Gastrocnemius medialis (tissue), 4 donors: ENCODE results near the gene ANKRD33. TPM values are rescaled to one million over a fixed set of nuclear protein-coding genes. Genes with fewer than 3 reads are reported as not detected.

ENCODE experiments used
- ATAC-seq, 2 donors: fragments of 150-250 bp; one replicate each; pipeline ENCODE4 v1.9.1; 2016
- DNase-seq, 2 donors: peaks; one replicate each; pipeline ENCODE4 v3.0.0-alpha.2; 2019
- H3K27ac ChIP-seq, 4 donors: fragments of 200-600 bp; sonication (generic); 1 replicate in 1 of 4; 2 replicates in 3 of 4; pipeline ENCODE4 v1.5.1; 2016 to 2018; ENCODE audit warnings: mild to moderate bottlenecking in 2 of 4, moderate library complexity in 1 of 4
- H3K27me3 ChIP-seq, 3 donors: fragments of 200-600 bp; sonication (generic) in 2 of 3; 1 replicate in 1 of 3; 2 replicates in 2 of 3; pipeline versions ENCODE4 v1.5.1 to v1.6.0; 2016 to 2019; ENCODE audit warnings: mild to moderate bottlenecking in 1 of 3, moderate library complexity in 1 of 3
- H3K36me3 ChIP-seq, 2 donors: fragments of 200-600 bp; sonication (generic) in 1 of 2; one replicate each; pipeline ENCODE4 v1.5.1; 2017 to 2018
- H3K4me1 ChIP-seq, 2 donors: fragments of 200-600 bp; sonication (generic) in 1 of 2; one replicate each; pipeline ENCODE4 v1.5.1; 2016 to 2017; ENCODE audit warnings: mild to moderate bottlenecking in 2 of 2
- H3K4me3 ChIP-seq, 4 donors: fragments of 200-600 bp; sonication (generic) in 3 of 4; 1 replicate in 1 of 4; 2 replicates in 3 of 4; pipeline ENCODE4 v1.5.1; 2016 to 2019; ENCODE audit warnings: mild to moderate bottlenecking in 2 of 4
- H3K9me3 ChIP-seq, 3 donors: fragments of 200-600 bp; sonication (generic) in 2 of 3; 1 replicate in 1 of 3; 2 replicates in 2 of 3; pipeline ENCODE4 v1.5.1; 2016 to 2019
- POLR2A ChIP-seq, 2 donors: fragments of 450-650 bp; IDR thresholded peaks; one replicate each; pipeline ENCODE4 v1.6.1; 2017; ENCODE audit warnings: antibody characterized with exemption in 2 of 2, mild to moderate bottlenecking in 2 of 2, moderate library complexity in 2 of 2
- in situ Hi-C, 4 donors: fragments of 200-750 bp; cut with MboI; loops; one replicate each; pipeline versions ENCODE4 v1.15.0 to v1.8.0; 2017; ENCODE audit warnings: low sequenced_read_pairs in 4 of 4
- intact Hi-C: fragments of 100-400 bp; cut with DNase I; formaldehyde crosslinking; loops from one replicate; pipeline ENCODE4 v1.15.1; 2023; ENCODE audit warnings: low total_unique reads
- total RNA-seq, 4 donors: library from RNA; depleted of rRNA; stranded (reverse); fragments of >200 nt; gene quantifications; one replicate each; pipeline versions ENCODE4 v1.1.0 to v1.2.3, GENCODE V29; 2016
- TF ChIP-seq, protein P1 (sequence below), 5 experiments: fragments of 450-650 bp in 3 of 5; fragments of 200-600 bp in 2 of 5; sonication (generic) in 2 of 5; IDR thresholded peaks in 4 of 5; conservative IDR thresholded peaks in 1 of 5; 1 replicate in 4 of 5; 2 replicates in 1 of 5; pipeline ENCODE4 v1.5.1; 2016 to 2019; ENCODE audit warnings: antibody characterized with exemption in 5 of 5, mild to moderate bottlenecking in 3 of 5, moderate library complexity in 3 of 5

Gene ANKRD33
- total RNA-seq, 4 donors from 2014 or later: not detected

DNA sequence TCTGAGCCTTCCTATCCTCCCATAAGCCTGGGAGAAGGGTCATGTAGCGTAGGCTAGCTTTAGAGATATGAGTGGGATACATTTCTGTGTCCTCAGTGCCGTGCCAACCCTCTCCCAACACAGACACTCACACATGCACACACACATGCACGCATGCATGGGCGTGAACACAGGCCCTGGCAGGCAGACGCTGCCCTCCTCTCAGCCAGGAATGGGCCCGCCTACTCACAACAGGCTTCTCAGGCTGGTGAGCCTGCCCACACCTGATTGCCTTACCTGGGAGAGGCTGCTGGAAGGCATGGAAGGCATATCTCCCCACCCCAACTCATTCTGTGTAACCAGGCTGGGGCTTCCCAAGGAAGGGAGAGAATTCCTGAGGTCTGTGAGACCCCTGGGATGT lies 50.8 kb downstream of the ANKRD33 start:
- no peak for ATAC-seq
- intact Hi-C loops: no loop called here
- in situ Hi-C loops: no loop called here

DNA sequence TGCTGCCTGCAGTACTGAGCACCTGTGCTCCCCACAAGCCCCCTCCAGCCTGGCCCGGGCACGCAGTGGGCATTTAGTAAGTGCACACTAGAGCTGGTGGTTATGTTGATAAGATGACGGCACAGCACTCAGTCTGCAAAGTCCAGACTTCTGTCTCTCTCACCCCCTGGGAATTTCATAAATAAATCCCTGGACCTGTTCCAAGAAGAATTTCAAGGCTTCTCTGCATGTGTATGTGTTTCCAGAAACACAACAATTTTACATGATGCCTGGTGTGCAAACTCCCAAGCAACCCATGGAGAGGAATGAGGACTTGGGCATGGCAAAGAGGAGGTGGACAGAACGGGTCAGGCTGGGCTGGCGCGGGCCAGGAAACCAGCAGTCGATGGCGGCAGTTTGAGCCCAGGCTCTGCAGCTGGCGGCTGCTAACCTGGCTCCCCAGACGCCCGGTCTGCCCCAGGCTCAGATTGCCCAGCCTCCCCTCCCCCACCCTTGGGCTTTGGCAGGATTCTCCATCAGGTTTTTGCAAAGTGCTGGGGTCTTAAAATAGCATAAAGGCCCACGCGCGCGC lies 53.2 kb downstream of the ANKRD33 start:
- no peak overlapping the region for H3K4me3 ChIP-seq
- TF ChIP-seq, protein P1, sequence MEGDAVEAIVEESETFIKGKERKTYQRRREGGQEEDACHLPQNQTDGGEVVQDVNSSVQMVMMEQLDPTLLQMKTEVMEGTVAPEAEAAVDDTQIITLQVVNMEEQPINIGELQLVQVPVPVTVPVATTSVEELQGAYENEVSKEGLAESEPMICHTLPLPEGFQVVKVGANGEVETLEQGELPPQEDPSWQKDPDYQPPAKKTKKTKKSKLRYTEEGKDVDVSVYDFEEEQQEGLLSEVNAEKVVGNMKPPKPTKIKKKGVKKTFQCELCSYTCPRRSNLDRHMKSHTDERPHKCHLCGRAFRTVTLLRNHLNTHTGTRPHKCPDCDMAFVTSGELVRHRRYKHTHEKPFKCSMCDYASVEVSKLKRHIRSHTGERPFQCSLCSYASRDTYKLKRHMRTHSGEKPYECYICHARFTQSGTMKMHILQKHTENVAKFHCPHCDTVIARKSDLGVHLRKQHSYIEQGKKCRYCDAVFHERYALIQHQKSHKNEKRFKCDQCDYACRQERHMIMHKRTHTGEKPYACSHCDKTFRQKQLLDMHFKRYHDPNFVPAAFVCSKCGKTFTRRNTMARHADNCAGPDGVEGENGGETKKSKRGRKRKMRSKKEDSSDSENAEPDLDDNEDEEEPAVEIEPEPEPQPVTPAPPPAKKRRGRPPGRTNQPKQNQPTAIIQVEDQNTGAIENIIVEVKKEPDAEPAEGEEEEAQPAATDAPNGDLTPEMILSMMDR (IDR thresholded peaks at IDR 0.05 in 4 of 5, conservative IDR thresholded peaks at IDR 0.05 in 1 of 5): no peak
- no peak for TF ChIP-seq POLR2A (IDR thresholded peaks at IDR 0.05)
- no peak overlapping the region for H3K27ac ChIP-seq
- H3K27me3 ChIP-seq: no peaks in the 10 kb centered on the region
- intact Hi-C loops (no loop called here), in situ Hi-C loops (no loop called here)
- H3K9me3 ChIP-seq: peaks cover 0 to 11% (median 4%) of the 10 kb centered on the region in 3 donors
- H3K36me3 ChIP-seq: no peaks in the 10 kb centered on the region
- no peak for ATAC-seq
- peaks cover 8 to 13% of the 10 kb centered on the region in 2 donors for H3K4me1 ChIP-seq
- DNase-seq: no peak

More for the DNA sequence above, 50.8 kb downstream of the ANKRD33 start:
- no peaks in the 10 kb centered on the region for H3K27me3 ChIP-seq
- DNase-seq: no peak
- H3K4me3 ChIP-seq: no peak overlapping the region
- peaks cover 8 to 13% of the 10 kb centered on the region in 2 donors for H3K4me1 ChIP-seq
- no peaks in the 10 kb centered on the region for H3K36me3 ChIP-seq
- no peaks in the 10 kb centered on the region for H3K9me3 ChIP-seq
- no peak overlapping the region for H3K27ac ChIP-seq
- TF ChIP-seq, protein P1 (IDR thresholded peaks at IDR 0.05 in 4 of 5, conservative IDR thresholded peaks at IDR 0.05 in 1 of 5): no peak
- no peak for TF ChIP-seq POLR2A (IDR thresholded peaks at IDR 0.05)

Other genes with a start within 250 kb of the ANKRD33 start
- gene FIGNL2, start 39.4 kb upstream of the ANKRD33 start, total RNA-seq: under 1 TPM in 2 of 4 donors, not detected in 2; 0.07 to 0.25 TPM
- gene ACVRL1, start 19.4 kb downstream of the ANKRD33 start, total RNA-seq: 10 to 100 TPM; 37.1 to 53.5 (median 43.3) TPM
- 10 to 100 TPM in 3 of 4 donors, 1 to 10 TPM in 1; 8.7 to 15.9 (median 10.1) TPM for gene ACVR1B, start 63.6 kb downstream of the ANKRD33 start, total RNA-seq
- 10 to 100 TPM in 2 of 4 donors, 1 to 10 TPM in 2; 9.3 to 14.9 (median 11.8) TPM for gene TAMALIN, start 118.8 kb downstream of the ANKRD33 start, total RNA-seq
- gene NR4A1, start 163.3 kb downstream of the ANKRD33 start, total RNA-seq: 100 to 1,000 TPM in 2 of 4 donors, 10 to 100 TPM in 2; 36.3 to 248 (median 90.1) TPM
- gene ATG101, start 181.9 kb downstream of the ANKRD33 start, total RNA-seq: 10 to 100 TPM; 23.3 to 49.4 (median 37.3) TPM
- not detected for gene SMIM41, start 191.6 kb downstream of the ANKRD33 start, total RNA-seq